ENCODE measurements around the gene KLF6. TPM values are rescaled to one million over a fixed set of nuclear protein-coding genes. Genes with fewer than 3 reads are reported as not detected.

The KLF6 gene
- total and polyA plus RNA-seq, 8 donors = 25.9 to 187 (median 94.0) TPM

- peaks cover 14 to 39% (median 27%) of the 10 kb centered on the region in 4 donors for H3K4me1 ChIP-seq
- no peaks in the 10 kb centered on the region for H3K27me3 ChIP-seq
- peak overlapping the region in 4 of 5 donors; percentile 78 to 83 (median 79) for H3K27ac ChIP-seq
- WGBS, 5 donors = 6 to 19% (median 11%) methylated on average over 14 of the region's 14 CpGs
- peak in 1 of 2 donors; percentile 81 for DNase-seq
- TF ChIP-seq EP300 (IDR thresholded peaks at IDR 0.05) (no peak), POLR2AphosphoS5 (IDR thresholded peaks at IDR 0.05) (peak in 1 of 3 donors; percentile 29)
- H3K4me3 ChIP-seq = peak overlapping the region; percentile 22 to 47 (median 32)
- H3K9me3 ChIP-seq = no peaks in the 10 kb centered on the region
- intact Hi-C loops (cut with DNase I; ENCODE audit: low total_unique reads) = no loop called here
- no peaks in the 10 kb centered on the region for H3K36me3 ChIP-seq
Observed at GRCh38 chr10:3828404-3829155, 43.6 kb upstream of the KLF6 start.

GRCh38 chr10:3827768-3828403 lies 42.9 kb upstream of the KLF6 start:
- Histone ChIP-seq H3K27me3 (no peaks in the 10 kb centered on the region), H3K4me3 (no peak overlapping the region), H3K27ac (peak overlapping the region in 4 of 5 donors; percentile 78 to 83 (median 79)), H3K36me3 (no peaks in the 10 kb centered on the region), H3K4me1 (peaks cover 14 to 39% (median 27%) of the 10 kb centered on the region in 4 donors), H3K9me3 (no peaks in the 10 kb centered on the region)
- no peak for DNase-seq
- WGBS, 5 donors = 95 to 98% (median 96%) methylated on average over 27 of the region's 27 CpGs
- intact Hi-C loops (cut with DNase I; ENCODE audit: low total_unique reads) = no loop called here
- TF ChIP-seq POLR2AphosphoS5 (IDR thresholded peaks at IDR 0.05) (no peak), POLR2A (IDR thresholded peaks at IDR 0.05) (no peak), EP300 (IDR thresholded peaks at IDR 0.05) (no peak), CTCF (IDR thresholded peaks at IDR 0.05) (no peak)

- Histone ChIP-seq H3K27me3 (no peaks in the 10 kb centered on the region), H3K36me3 (no peaks in the 10 kb centered on the region), H3K27ac (peak overlapping the region in 2 of 5 donors; percentile 25 to 83), H3K4me3 (no peak overlapping the region), H3K9me3 (no peaks in the 10 kb centered on the region), H3K4me1 (peaks cover 14 to 39% (median 27%) of the 10 kb centered on the region in 4 donors)
- intact Hi-C loops (cut with DNase I; ENCODE audit: low total_unique reads) = no loop called here
- no peak for TF ChIP-seq CTCF (IDR thresholded peaks at IDR 0.05)
- no peak for TF ChIP-seq POLR2A (IDR thresholded peaks at IDR 0.05)
- TF ChIP-seq POLR2AphosphoS5 (IDR thresholded peaks at IDR 0.05) = no peak
- TF ChIP-seq EP300 (IDR thresholded peaks at IDR 0.05) = no peak
- WGBS, 5 donors = 88 to 99% (median 96%) methylated on average over 10 of the region's 10 CpGs
- no peak for DNase-seq
Observed at GRCh38 chr10:3827266-3827665, 42.3 kb upstream of the KLF6 start.

- Histone ChIP-seq H3K4me1 (peaks cover 9 to 25% (median 18%) of the 10 kb centered on the region in 4 donors), H3K9me3 (no peaks in the 10 kb centered on the region), H3K36me3 (no peaks in the 10 kb centered on the region), H3K27ac (peak overlapping the region in 3 of 5 donors; percentile 13 to 46 (median 35)), H3K4me3 (no peak overlapping the region), H3K27me3 (no peaks in the 10 kb centered on the region)
- 86 to 91% (median 87%) methylated on average over 20 to 21 of the region's 21 CpGs for WGBS, 5 donors
- DNase-seq = no peak
- TF ChIP-seq CTCF (IDR thresholded peaks at IDR 0.05) (no peak), EP300 (IDR thresholded peaks at IDR 0.05) (no peak), POLR2AphosphoS5 (IDR thresholded peaks at IDR 0.05) (no peak), POLR2A (IDR thresholded peaks at IDR 0.05) (no peak)
- intact Hi-C loops (cut with DNase I; ENCODE audit: low total_unique reads) = no loop called here
Observed at GRCh38 chr10:3825862-3826351, 40.9 kb upstream of the KLF6 start.
